ENCODE data around the gene PIP5K1B.

- TF ChIP-seq CTCF (conservative IDR thresholded peaks at IDR 0.05 in 1 of 2, IDR thresholded peaks at IDR 0.05 in 1 of 2; ENCODE audit: extremely low read depth in 1 of 2, insufficient read depth in 1 of 2, low read depth in 1 of 2, low read length in 2 of 2) = no peak
- no peak for TF ChIP-seq EZH2 (IDR thresholded peaks at IDR 0.05; ENCODE audit: borderline replicate concordance, low read length)
Observed at GRCh38 chr9:68887232-68887631, 182.2 kb downstream of the PIP5K1B start.

Data from mammary epithelial cell (primary cell).